ENCODE measurements around the gene GPR162. TPM values are rescaled to one million over a fixed set of nuclear protein-coding genes. Genes with fewer than 3 reads are reported as not detected.

Gene GPR162
- total and polyA plus RNA-seq, 7 experiments from 2014 or later = 0.30 to 10.5 (median 0.38) TPM; not detected in 2

GRCh38 chr12:6799147-6799546 is 22.5 kb upstream of the GPR162 start:
- peak overlapping the region in 7 of 9 donors; percentile 6 to 79 (median 65) for H3K27ac Mint-ChIP-seq
- DNase-seq = no peak
- peaks cover 4 to 60% (median 24%) of the 10 kb centered on the region in 5 donors for H3K36me3 Mint-ChIP-seq
- ChIA-PET CTCF (no interaction called here), POLR2A (interaction anchor here (0.6 to 1.7 kb wide), 2 partner anchors 10 to 55 kb away, joined by 3 to 5 read pairs; partner anchors contain the start of gene CD4)
- H3K4me1 Mint-ChIP-seq = peaks cover 34 to 62% (median 55%) of the 10 kb centered on the region in 7 donors
- H3K27me3 Mint-ChIP-seq = no peaks in the 10 kb centered on the region
- Histone ChIP-seq H3K36me3 (ENCODE audit: control insufficient read depth in 2 of 3, insufficient read depth in 3 of 3, low read length in 3 of 3) (peaks cover 0 to 67% (median 22%) of the 10 kb centered on the region in 3 experiments), H3K4me3 (ENCODE audit: low read length) (no peak overlapping the region), H3K4me1 (ENCODE audit: control insufficient read depth in 2 of 2, insufficient read depth in 2 of 2, low read length in 2 of 2) (peaks cover 0 to 24% of the 10 kb centered on the region in 2 donors), H3K27me3 (ENCODE audit: control insufficient read depth in 2 of 2, insufficient read depth in 2 of 2, low read length in 2 of 2) (no peaks in the 10 kb centered on the region), H3K27ac (ENCODE audit: low read depth, low read length) (no peak overlapping the region), H3K9me3 (ENCODE audit: control insufficient read depth in 2 of 3, low read length in 3 of 3) (no peaks in the 10 kb centered on the region)
- intact Hi-C loops (cut with micrococcal nuclease) = no loop called here
- ATAC-seq = no peak
- no peaks in the 10 kb centered on the region for H3K9me3 Mint-ChIP-seq
- peak overlapping the region in 1 of 10 donors; percentile 32 for H3K4me3 Mint-ChIP-seq

- Histone ChIP-seq H3K27ac (ENCODE audit: low read depth, low read length) (no peak overlapping the region), H3K27me3 (ENCODE audit: control insufficient read depth in 2 of 2, insufficient read depth in 2 of 2, low read length in 2 of 2) (no peaks in the 10 kb centered on the region), H3K4me3 (ENCODE audit: low read length) (no peak overlapping the region), H3K9me3 (ENCODE audit: control insufficient read depth in 2 of 3, low read length in 3 of 3) (no peaks in the 10 kb centered on the region), H3K36me3 (ENCODE audit: control insufficient read depth in 2 of 3, insufficient read depth in 3 of 3, low read length in 3 of 3) (peaks cover 0 to 38% (median 0%) of the 10 kb centered on the region in 3 experiments), H3K4me1 (ENCODE audit: control insufficient read depth in 2 of 2, insufficient read depth in 2 of 2, low read length in 2 of 2) (no peaks in the 10 kb centered on the region)
- Mint-ChIP-seq H3K4me3 (no peak overlapping the region), H3K27me3 (no peaks in the 10 kb centered on the region), H3K27ac (no peak overlapping the region), H3K9me3 (no peaks in the 10 kb centered on the region), H3K4me1 (peaks cover 18 to 35% (median 28%) of the 10 kb centered on the region in 7 donors), H3K36me3 (peaks cover 0 to 29% (median 22%) of the 10 kb centered on the region in 5 donors)
- POLR2A ChIA-PET = interaction anchor here (1.2 kb wide), 1 partner anchor 18 kb away, joined by 6 read pairs; the partner anchor contains the start of gene CD4
- intact Hi-C loops (cut with micrococcal nuclease) = no loop called here
- ATAC-seq (no peak), DNase-seq (no peak)
- CTCF ChIA-PET = no interaction called here
Observed at GRCh38 chr12:6807170-6807569, 14.5 kb upstream of the GPR162 start.

- H3K4me3 Mint-ChIP-seq = no peak overlapping the region
- peak overlapping the region in 6 of 9 donors; percentile 1 to 55 (median 23) for H3K27ac Mint-ChIP-seq
- Histone ChIP-seq H3K9me3 (ENCODE audit: control insufficient read depth in 2 of 3, low read length in 3 of 3) (no peaks in the 10 kb centered on the region), H3K36me3 (ENCODE audit: control insufficient read depth in 2 of 3, insufficient read depth in 3 of 3, low read length in 3 of 3) (peaks cover 0 to 33% (median 2%) of the 10 kb centered on the region in 3 experiments), H3K4me3 (ENCODE audit: low read length) (no peak overlapping the region), H3K4me1 (ENCODE audit: control insufficient read depth in 2 of 2, insufficient read depth in 2 of 2, low read length in 2 of 2) (no peaks in the 10 kb centered on the region), H3K27ac (ENCODE audit: low read depth, low read length) (no peak overlapping the region), H3K27me3 (ENCODE audit: control insufficient read depth in 2 of 2, insufficient read depth in 2 of 2, low read length in 2 of 2) (no peaks in the 10 kb centered on the region)
- H3K9me3 Mint-ChIP-seq = no peaks in the 10 kb centered on the region
- H3K27me3 Mint-ChIP-seq = no peaks in the 10 kb centered on the region
- CTCF ChIA-PET = no interaction called here
- peaks cover 18 to 39% (median 28%) of the 10 kb centered on the region in 7 donors for H3K4me1 Mint-ChIP-seq
- intact Hi-C loops (cut with micrococcal nuclease) = loop anchor here in 1 of 2 donors (2.0 kb wide), 1 partner anchor 16 kb away; no protein-coding TSS in a partner anchor
- ATAC-seq = no peak
- DNase-seq = peak in 1 of 9 donors; percentile 2
- H3K36me3 Mint-ChIP-seq = peaks cover 0 to 28% (median 20%) of the 10 kb centered on the region in 5 donors
- POLR2A ChIA-PET = interaction anchor here (1.1 kb wide), 1 partner anchor 20 kb away, joined by 3 read pairs; no protein-coding TSS in a partner anchor
Observed at GRCh38 chr12:6809056-6809455, 12.6 kb upstream of the GPR162 start.

- Mint-ChIP-seq H3K4me1 (peaks cover 21 to 36% (median 25%) of the 10 kb centered on the region in 7 donors), H3K27me3 (peaks cover 0 to 4% (median 0%) of the 10 kb centered on the region in 5 donors), H3K27ac (peak overlapping the region; percentile 31 to 90 (median 77)), H3K36me3 (peaks cover 0 to 30% (median 18%) of the 10 kb centered on the region in 5 donors), H3K4me3 (peak overlapping the region in 4 of 10 donors; percentile 0 to 39 (median 18)), H3K9me3 (no peaks in the 10 kb centered on the region)
- POLR2A ChIA-PET = interaction anchor here (1.0 to 1.3 kb wide), 3 partner anchors 11 to 27 kb away, joined by 3 to 4 read pairs (median 3); partner anchors contain the start of gene GPR162
- peak overlapping the region; percentile 34 for H3K27ac ChIP-seq (ENCODE audit: low read depth, low read length)
- peaks cover 0 to 44% (median 6%) of the 10 kb centered on the region in 3 experiments for H3K36me3 ChIP-seq (ENCODE audit: control insufficient read depth in 2 of 3, insufficient read depth in 3 of 3, low read length in 3 of 3)
- no peaks in the 10 kb centered on the region for H3K4me1 ChIP-seq (ENCODE audit: control insufficient read depth in 2 of 2, insufficient read depth in 2 of 2, low read length in 2 of 2)
- intact Hi-C loops (cut with micrococcal nuclease) = no loop called here
- no peaks in the 10 kb centered on the region for H3K27me3 ChIP-seq (ENCODE audit: control insufficient read depth in 2 of 2, insufficient read depth in 2 of 2, low read length in 2 of 2)
- CTCF ChIA-PET = interaction anchor here (0.5 to 1.6 kb wide), 4 partner anchors 23 to 57 kb away, joined by 3 to 4 read pairs (median 4); no protein-coding TSS in a partner anchor
- no peak for ATAC-seq
- H3K9me3 ChIP-seq (ENCODE audit: control insufficient read depth in 2 of 3, low read length in 3 of 3) = no peaks in the 10 kb centered on the region
- no peak overlapping the region for H3K4me3 ChIP-seq (ENCODE audit: low read length)
- DNase-seq = no peak
Observed at GRCh38 chr12:6810758-6811157, 10.9 kb upstream of the GPR162 start.

- peaks cover 19 to 36% (median 29%) of the 10 kb centered on the region in 7 donors for H3K4me1 Mint-ChIP-seq
- Histone ChIP-seq H3K27me3 (ENCODE audit: control insufficient read depth in 2 of 2, insufficient read depth in 2 of 2, low read length in 2 of 2) (no peaks in the 10 kb centered on the region), H3K4me3 (ENCODE audit: low read length) (no peak overlapping the region), H3K27ac (ENCODE audit: low read depth, low read length) (no peak overlapping the region), H3K4me1 (ENCODE audit: control insufficient read depth in 2 of 2, insufficient read depth in 2 of 2, low read length in 2 of 2) (no peaks in the 10 kb centered on the region), H3K36me3 (ENCODE audit: control insufficient read depth in 2 of 3, insufficient read depth in 3 of 3, low read length in 3 of 3) (peaks cover 0 to 57% (median 18%) of the 10 kb centered on the region in 3 experiments), H3K9me3 (ENCODE audit: control insufficient read depth in 2 of 3, low read length in 3 of 3) (no peaks in the 10 kb centered on the region)
- H3K36me3 Mint-ChIP-seq = peaks cover 11 to 47% (median 32%) of the 10 kb centered on the region in 5 donors
- CTCF ChIA-PET = interaction anchor here (0.8 to 1.6 kb wide), 2 partner anchors 47 to 79 kb away, joined by 3 to 5 read pairs; partner anchors contain the start of gene PTMS
- peaks cover 0 to 2% (median 0%) of the 10 kb centered on the region in 11 donors for H3K9me3 Mint-ChIP-seq
- DNase-seq (no peak), ATAC-seq (no peak)
- no peak overlapping the region for H3K4me3 Mint-ChIP-seq
- POLR2A ChIA-PET = interaction anchor here (0.6 to 1.3 kb wide), 6 partner anchors 12 to 89 kb away, joined by 3 to 5 read pairs (median 4); partner anchors contain the start of genes CD4, COPS7A and MLF2
- H3K27me3 Mint-ChIP-seq = peaks cover 0 to 4% (median 0%) of the 10 kb centered on the region in 5 donors
- H3K27ac Mint-ChIP-seq = peak overlapping the region in 3 of 9 donors; percentile 6 to 41 (median 15)
- intact Hi-C loops (cut with micrococcal nuclease) = no loop called here
Observed at GRCh38 chr12:6813363-6813762, 8.3 kb upstream of the GPR162 start.

- Histone ChIP-seq H3K27ac (ENCODE audit: low read depth, low read length) (no peak overlapping the region), H3K9me3 (ENCODE audit: control insufficient read depth in 2 of 3, low read length in 3 of 3) (no peaks in the 10 kb centered on the region), H3K36me3 (ENCODE audit: control insufficient read depth in 2 of 3, insufficient read depth in 3 of 3, low read length in 3 of 3) (peaks cover 0 to 69% (median 22%) of the 10 kb centered on the region in 3 experiments), H3K27me3 (ENCODE audit: control insufficient read depth in 2 of 2, insufficient read depth in 2 of 2, low read length in 2 of 2) (no peaks in the 10 kb centered on the region), H3K4me1 (ENCODE audit: control insufficient read depth in 2 of 2, insufficient read depth in 2 of 2, low read length in 2 of 2) (peaks cover 0 to 10% of the 10 kb centered on the region in 2 donors), H3K4me3 (ENCODE audit: low read length) (no peak overlapping the region)
- H3K9me3 Mint-ChIP-seq = peaks cover 0 to 2% (median 0%) of the 10 kb centered on the region in 11 donors
- intact Hi-C loops (cut with micrococcal nuclease) = no loop called here
- ChIA-PET CTCF (interaction anchor here (1.1 to 1.5 kb wide), 3 partner anchors 9 to 63 kb away, joined by 3 to 5 read pairs (median 4); partner anchors contain the start of gene MLF2), POLR2A (interaction anchor here (0.6 kb wide), 1 partner anchor 28 kb away, joined by 3 read pairs; no protein-coding TSS in a partner anchor)
- peak overlapping the region in 6 of 9 donors; percentile 14 to 51 (median 36) for H3K27ac Mint-ChIP-seq
- peaks cover 11 to 40% (median 24%) of the 10 kb centered on the region in 5 donors for H3K36me3 Mint-ChIP-seq
- no peak for ATAC-seq
- H3K4me1 Mint-ChIP-seq = peaks cover 10 to 27% (median 19%) of the 10 kb centered on the region in 7 donors
- no peak for DNase-seq
- no peak overlapping the region for H3K4me3 Mint-ChIP-seq
- peaks cover 0 to 4% (median 2%) of the 10 kb centered on the region in 5 donors for H3K27me3 Mint-ChIP-seq
Observed at GRCh38 chr12:6816598-6816997, 5.0 kb upstream of the GPR162 start.
